Activated CD4-positive, alpha-beta T cell treated with anti-CD3 and anti-CD28 coated beads, Interleukin-2, amount 50 U/mL, for 4 hours (primary cell): ENCODE data around the gene AIG1.
"Not testable (repeated sequence)": the region's sequence is repeated elsewhere in the genome, so short reads cannot be mapped to it uniquely, and the experiment has no call there.

Experiments
- DNase-seq, 2 experiments: peaks; one replicate each; pipeline ENCODE4 v3.0.0-alpha.2; 2020

AIG1 gene

DNA sequence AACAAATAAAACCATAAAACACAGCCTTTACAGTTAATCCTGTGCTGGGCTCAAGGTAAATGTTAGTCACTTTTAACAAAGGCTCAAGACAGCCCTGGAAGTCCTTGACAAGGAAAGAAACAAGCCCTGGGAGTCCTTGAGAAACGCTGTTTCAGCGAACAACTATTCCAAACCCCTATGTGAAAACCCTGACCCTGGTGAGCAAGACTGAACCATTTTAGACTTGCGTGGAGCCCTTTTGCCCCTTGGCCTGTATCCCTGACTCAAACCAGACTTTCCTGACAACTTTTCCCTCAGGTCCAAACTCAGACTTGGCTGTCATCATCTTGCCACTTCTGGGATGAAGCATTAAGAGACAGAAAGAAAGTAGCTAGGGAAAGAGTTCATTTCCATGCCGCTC lies 180.4 kb downstream of the AIG1 start:
- no peak for DNase-seq

GRCh38 chr6:143241911-143242310 lies 181.2 kb downstream of the AIG1 start:
- no peak for DNase-seq

DNA sequence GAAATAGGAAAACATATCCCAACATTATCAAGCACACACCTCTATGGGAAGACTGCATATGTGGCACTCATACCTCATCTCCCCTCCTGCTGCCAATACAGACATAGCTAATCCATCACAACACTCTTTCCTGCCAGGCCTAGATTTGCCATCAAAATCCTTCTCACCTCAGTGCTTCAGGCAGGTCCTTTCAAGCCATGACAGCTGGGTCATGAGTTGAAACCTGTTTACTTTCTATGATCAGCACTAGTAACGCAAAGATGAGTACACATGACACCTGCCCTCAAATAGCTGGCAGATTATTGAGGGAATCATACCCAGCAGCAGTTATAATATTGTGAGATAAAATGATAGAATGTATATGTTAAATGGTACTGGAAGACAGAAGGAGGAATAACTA lies 183.1 kb downstream of the AIG1 start:
- no peak for DNase-seq

DNA sequence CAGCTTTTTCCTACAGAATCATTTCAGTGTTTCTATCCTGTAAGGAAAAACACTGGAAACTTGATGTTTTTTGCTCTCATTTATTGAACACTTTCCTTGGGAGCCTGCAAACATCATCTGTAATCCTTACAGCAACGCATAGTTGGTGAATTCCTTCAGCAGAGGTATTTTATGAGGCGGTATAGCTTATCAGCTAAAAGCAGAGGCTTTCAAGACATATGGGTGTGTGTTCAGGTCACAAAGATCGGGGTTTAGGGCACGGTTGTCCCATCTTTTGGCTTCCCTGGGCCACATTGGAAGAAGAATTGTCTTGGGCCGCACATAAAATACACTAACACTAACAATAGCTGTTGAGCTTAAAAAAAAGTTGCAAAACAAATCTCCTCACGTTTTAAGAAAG lies 185.0 kb downstream of the AIG1 start:
- no peak for DNase-seq

- DNase-seq: not testable (repeated sequence)
Observed at GRCh38 chr6:143246166-143246775, 185.6 kb downstream of the AIG1 start.

GRCh38 chr6:143247586-143247985 lies 186.9 kb downstream of the AIG1 start:
- no peak for DNase-seq

DNA sequence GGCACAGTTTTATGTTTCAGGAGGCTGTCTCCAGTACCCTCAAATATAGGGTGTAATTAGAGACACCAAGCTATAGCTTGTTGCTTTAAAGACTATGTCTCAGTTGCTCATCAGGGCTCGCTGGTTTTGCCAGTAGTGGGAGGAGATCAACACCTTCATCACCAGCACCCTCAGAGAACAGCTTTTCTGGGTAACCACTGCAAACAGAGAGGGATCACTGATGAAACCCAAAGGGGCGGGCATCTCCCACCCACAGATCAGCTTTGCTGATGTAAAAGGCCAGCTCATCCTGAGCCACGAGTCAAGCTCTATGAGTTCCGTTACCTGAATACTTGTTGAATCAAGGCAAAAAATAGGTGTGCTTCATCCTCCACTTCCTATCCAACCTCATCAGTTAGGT lies 187.7 kb downstream of the AIG1 start:
- no peak for DNase-seq

DNA sequence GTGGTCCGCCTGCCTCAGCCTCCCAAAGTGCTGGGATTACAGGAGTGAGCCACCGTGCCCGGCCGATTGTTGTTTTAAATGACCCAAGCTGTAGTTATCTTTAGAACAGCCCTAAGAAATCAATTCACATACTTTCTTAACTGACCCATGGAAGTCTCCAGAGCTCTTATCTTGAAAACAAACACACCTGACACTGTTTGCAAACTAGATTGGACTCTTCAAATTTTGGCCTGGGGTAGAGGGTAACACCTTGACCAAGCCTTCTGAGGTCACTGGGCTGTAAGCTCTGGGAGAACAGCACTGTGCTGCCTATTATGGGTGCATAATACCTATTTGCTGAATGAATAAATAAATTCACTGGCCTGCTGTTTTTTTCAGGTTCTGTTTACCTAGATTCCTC lies 190.6 kb downstream of the AIG1 start:
- DNase-seq: no peak

GRCh38 chr6:143252961-143253360 lies 192.3 kb downstream of the AIG1 start:
- DNase-seq: no peak

- DNase-seq: no peak
Observed at GRCh38 chr6:143253586-143253985, 192.9 kb downstream of the AIG1 start.

DNA sequence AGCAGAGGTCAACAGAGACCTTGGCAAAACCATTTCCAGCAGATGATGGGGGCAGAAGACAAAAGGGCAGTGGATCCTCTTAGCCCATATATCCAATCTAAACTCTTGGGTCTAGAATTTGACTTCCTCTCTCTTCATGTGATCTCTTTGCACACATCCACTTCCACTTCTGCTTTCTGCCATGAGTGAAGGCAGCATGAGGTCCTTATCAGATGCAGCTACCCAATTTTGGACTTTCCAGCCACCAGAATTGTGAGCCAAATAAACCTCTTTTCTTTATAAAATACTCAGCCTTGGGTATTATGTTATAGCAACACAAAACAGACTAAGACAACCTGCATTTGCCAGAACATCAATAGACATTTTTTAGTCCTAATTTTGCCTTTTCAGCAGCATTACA lies 198.3 kb downstream of the AIG1 start:
- no peak for DNase-seq

DNA sequence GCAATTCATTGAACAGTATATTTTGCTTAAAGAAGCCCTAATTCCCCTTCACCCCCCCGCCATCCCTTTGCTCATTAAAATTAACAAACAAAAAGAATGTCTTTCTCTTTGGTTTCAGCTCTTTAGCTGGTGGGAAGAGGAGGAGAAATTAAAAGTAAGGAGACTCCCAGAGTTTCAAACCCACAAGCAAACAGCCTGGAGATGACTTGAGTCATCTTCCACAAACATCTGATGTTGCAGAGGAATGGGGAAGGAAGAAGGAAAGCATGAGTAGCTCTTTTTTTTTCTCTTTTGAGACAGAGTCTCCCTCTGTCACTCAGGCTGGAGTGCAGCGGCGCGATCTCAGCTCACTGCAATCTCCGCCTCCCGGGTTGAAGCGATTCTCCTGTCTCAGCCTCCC lies 200.2 kb downstream of the AIG1 start:
- DNase-seq: no peak

- DNase-seq: no peak
Observed at GRCh38 chr6:143261899-143262436, 201.3 kb downstream of the AIG1 start.

- no peak for DNase-seq
Observed at GRCh38 chr6:143262859-143263258, 202.2 kb downstream of the AIG1 start.

DNA sequence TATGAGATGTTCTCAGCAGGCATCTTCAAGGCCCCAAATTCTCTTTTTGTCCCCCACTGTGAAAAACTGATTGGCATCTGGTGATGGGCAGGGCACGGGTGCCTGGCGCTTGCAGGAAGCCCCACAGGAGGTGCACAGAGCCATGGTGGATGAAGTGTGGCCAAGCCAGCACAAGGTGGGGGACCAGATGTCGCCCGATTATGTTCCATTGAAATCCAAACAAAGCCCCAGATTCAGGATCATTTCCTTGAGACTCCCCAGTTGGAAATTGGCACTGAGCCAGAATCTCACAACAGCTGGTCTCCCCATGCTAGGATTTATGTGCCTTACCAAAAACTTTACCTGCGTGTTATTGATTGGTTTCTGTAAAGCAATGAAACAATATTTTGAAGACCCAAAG lies 203.7 kb downstream of the AIG1 start:
- DNase-seq: no peak

- DNase-seq: no peak
Observed at GRCh38 chr6:143264986-143265764, 204.5 kb downstream of the AIG1 start.

DNA sequence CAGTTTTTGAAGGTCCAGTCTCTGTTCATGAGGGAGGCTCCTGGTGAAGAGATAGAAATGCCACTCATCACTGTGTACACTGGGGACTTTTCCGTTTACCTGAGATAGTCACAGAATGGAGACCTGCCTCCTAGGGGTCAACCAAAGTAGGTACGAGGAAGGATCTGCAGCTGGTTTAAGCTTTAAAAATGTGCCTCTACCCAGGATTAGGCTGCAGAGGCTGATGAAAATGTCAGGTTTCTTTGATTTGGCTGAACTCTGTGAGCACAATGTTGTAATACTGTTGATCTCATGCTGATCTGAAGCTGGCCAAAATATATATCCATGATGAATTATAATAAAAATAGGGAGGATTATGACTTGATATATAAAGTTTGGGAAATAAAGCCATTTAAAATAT lies 207.1 kb downstream of the AIG1 start:
- no peak for DNase-seq

DNA sequence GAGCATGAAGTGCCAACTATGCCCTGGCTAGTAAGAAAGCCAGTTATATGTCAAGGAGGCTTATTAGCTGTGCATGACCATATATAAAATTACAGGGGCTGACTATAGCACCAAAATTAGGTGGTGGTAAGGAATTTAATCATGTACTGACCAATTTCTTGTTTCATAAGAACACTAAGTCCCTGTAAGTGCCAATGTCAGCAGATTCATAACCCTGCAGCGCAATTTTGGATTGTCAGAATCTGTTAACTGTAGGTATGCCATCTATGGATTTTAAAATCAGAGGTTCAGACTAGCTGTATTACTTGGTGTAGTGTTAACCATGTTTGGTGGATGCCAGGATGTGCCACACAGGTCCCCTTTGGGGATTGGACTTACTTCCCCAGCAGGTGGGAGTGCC lies 207.8 kb downstream of the AIG1 start:
- no peak for DNase-seq

- no peak for DNase-seq
Observed at GRCh38 chr6:143270026-143270425, 209.3 kb downstream of the AIG1 start.

GRCh38 chr6:143271024-143271423 lies 210.3 kb downstream of the AIG1 start:
- no peak for DNase-seq

- no peak for DNase-seq
Observed at GRCh38 chr6:143276436-143276835, 215.7 kb downstream of the AIG1 start.

GRCh38 chr6:143279385-143279784 lies 218.7 kb downstream of the AIG1 start:
- DNase-seq: peak in 1 of 2 experiments; percentile 2

GRCh38 chr6:143283887-143284645 lies 223.4 kb downstream of the AIG1 start:
- no peak for DNase-seq
